ENCODE measurements around the gene ATP4B. TPM values are rescaled to one million over a fixed set of nuclear protein-coding genes. Genes with fewer than 3 reads are reported as not detected.

Gene ATP4B
- not detected in 2 replicates for total RNA-seq (ENCODE audit: low replicate concordance)

GRCh38 chr13:113657851-113658741 is at the start of gene ATP4B:
Gene ATP4B, minus strand, starts transcription at chr13:113658198. Its CDS starts 54 bp downstream, at chr13:113658144.

GRCh38 chr13:113666951-113667701 is 9.1 kb upstream of the ATP4B start, which contains the start of gene GRK1:
Gene GRK1, plus strand, starts transcription at chr13:113667219. Its CDS starts 168 bp downstream, at chr13:113667387.

Other genes starting within 250 kb of the ATP4B start
- gene ADPRHL1, start 204.7 kb downstream of the ATP4B start, total RNA-seq (ENCODE audit: low replicate concordance): 0.45 and 1.6 TPM in 2 replicates
- gene DCUN1D2, start 167.5 kb downstream of the ATP4B start, total RNA-seq (ENCODE audit: low replicate concordance): 7.4 and 9.2 TPM in 2 replicates
- gene TFDP1, start 73.4 kb downstream of the ATP4B start, total RNA-seq (ENCODE audit: low replicate concordance): 24.8 and 25.6 TPM in 2 replicates
- not detected in 2 replicates for gene GRK1, start 9.0 kb upstream of the ATP4B start, total RNA-seq (ENCODE audit: low replicate concordance)
- 0.35 and 3.0 TPM in 2 replicates for gene TMEM255B, start 101.0 kb upstream of the ATP4B start, total RNA-seq (ENCODE audit: low replicate concordance)
- gene GAS6, start 205.9 kb upstream of the ATP4B start, total RNA-seq (ENCODE audit: low replicate concordance): 127 and 186 TPM in 2 replicates

Measured in smooth muscle cell of the coronary artery (primary cell).